VCaP (cell line): ENCODE data around the gene ULK1.

Experiments
- H3K27ac ChIP-seq: fragments of 450-650 bp; 2 replicates; pipeline ENCODE4 v1.5.1; 2017
- CTCF ChIP-seq: fragments of 450-650 bp; conservative IDR thresholded peaks from 2 replicates; pipeline ENCODE4 v1.5.1; 2017; ENCODE audit warnings: mild to moderate bottlenecking, moderate library complexity

ULK1 gene

GRCh38 chr12:131892711-131893604 is 1.5 kb upstream of the ULK1 start:
- no peak overlapping the region; the same call in 1 of the 2 replicates for H3K27ac ChIP-seq
- TF ChIP-seq CTCF: no peak

GRCh38 chr12:131893605-131894312 is 663 bp upstream of the ULK1 start:
- no peak for TF ChIP-seq CTCF
- no peak overlapping the region; the same call in none of the 2 replicates for H3K27ac ChIP-seq

GRCh38 chr12:131894981-131895639 is 688 bp downstream of the ULK1 start:
- peak overlapping the region; percentile 93 for H3K27ac ChIP-seq
- no peak for TF ChIP-seq CTCF

GRCh38 chr12:131895640-131896079 is 1.2 kb downstream of the ULK1 start:
- H3K27ac ChIP-seq: peak overlapping the region; percentile 93
- TF ChIP-seq CTCF: no peak

GRCh38 chr12:131896080-131896810 is 1.8 kb downstream of the ULK1 start:
- no peak for TF ChIP-seq CTCF
- peak overlapping the region; percentile 93 for H3K27ac ChIP-seq

GRCh38 chr12:131896811-131897270 is 2.4 kb downstream of the ULK1 start:
- peak overlapping the region; percentile 93 for H3K27ac ChIP-seq
- no peak for TF ChIP-seq CTCF
